Sigmoid colon (tissue), 4 donors: ENCODE data around the gene TATDN2.

ENCODE experiments used
- POLR2A ChIP-seq, 2 donors: fragments of 450-650 bp; IDR thresholded peaks; one replicate each; pipeline ENCODE4 v1.6.1; 2016; ENCODE audit warnings: antibody characterized with exemption in 2 of 2, mild to moderate bottlenecking in 2 of 2, moderate library complexity in 2 of 2
- POLR2AphosphoS5 ChIP-seq, 4 donors: sonication (generic); formaldehyde crosslinking; IDR thresholded peaks; one replicate each; pipeline ENCODE4 v1.6.1; 2017; ENCODE audit warnings: antibody characterized with exemption in 4 of 4
- TF ChIP-seq, protein P1 (sequence below), 4 experiments: fragments of 450-650 bp in 3 of 4; fragments of 200-600 bp in 1 of 4; IDR thresholded peaks; one replicate each; pipeline ENCODE4 v1.5.1; 2016 to 2019; ENCODE audit warnings: antibody characterized with exemption in 4 of 4, mild to moderate bottlenecking in 3 of 4, moderate library complexity in 2 of 4

DNA sequence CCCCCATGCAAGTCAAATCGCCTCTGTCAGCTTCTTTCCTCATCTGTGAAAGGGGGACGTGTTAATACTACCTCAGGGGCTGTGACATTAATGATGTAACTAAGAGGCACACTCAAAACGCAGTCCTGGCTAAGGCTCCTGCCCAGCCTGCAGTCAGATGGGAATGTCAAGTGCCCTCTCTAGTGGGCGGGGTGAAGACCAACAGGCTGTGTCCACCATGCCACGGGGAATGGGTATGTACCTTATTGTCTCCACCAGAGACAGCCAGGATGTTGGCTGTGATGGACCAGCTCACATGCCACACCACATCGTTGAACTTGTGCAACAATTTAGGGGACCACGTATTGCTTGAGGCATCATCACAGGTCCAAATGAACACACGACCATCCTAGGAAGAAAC lies 55.5 kb downstream of the TATDN2 start:
- TF ChIP-seq POLR2A (IDR thresholded peaks at IDR 0.05) (no peak), POLR2AphosphoS5 (IDR thresholded peaks at IDR 0.05) (no peak)
- TF ChIP-seq, protein P1, sequence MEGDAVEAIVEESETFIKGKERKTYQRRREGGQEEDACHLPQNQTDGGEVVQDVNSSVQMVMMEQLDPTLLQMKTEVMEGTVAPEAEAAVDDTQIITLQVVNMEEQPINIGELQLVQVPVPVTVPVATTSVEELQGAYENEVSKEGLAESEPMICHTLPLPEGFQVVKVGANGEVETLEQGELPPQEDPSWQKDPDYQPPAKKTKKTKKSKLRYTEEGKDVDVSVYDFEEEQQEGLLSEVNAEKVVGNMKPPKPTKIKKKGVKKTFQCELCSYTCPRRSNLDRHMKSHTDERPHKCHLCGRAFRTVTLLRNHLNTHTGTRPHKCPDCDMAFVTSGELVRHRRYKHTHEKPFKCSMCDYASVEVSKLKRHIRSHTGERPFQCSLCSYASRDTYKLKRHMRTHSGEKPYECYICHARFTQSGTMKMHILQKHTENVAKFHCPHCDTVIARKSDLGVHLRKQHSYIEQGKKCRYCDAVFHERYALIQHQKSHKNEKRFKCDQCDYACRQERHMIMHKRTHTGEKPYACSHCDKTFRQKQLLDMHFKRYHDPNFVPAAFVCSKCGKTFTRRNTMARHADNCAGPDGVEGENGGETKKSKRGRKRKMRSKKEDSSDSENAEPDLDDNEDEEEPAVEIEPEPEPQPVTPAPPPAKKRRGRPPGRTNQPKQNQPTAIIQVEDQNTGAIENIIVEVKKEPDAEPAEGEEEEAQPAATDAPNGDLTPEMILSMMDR (IDR thresholded peaks at IDR 0.05): no peak
